Ascending aorta (tissue), 2 donors: ENCODE data around the gene PSMB7. TPM values are rescaled to one million over a fixed set of nuclear protein-coding genes. Genes with fewer than 3 reads are reported as not detected.

Source experiments
- DNase-seq, 2 donors: peaks; one replicate each; pipeline ENCODE4 v3.0.0-alpha.2; 2019; ENCODE audit warnings: low spot score in 2 of 2
- H3K27ac ChIP-seq, 2 donors: fragments of 200-600 bp; sonication (generic); one replicate each; pipeline ENCODE4 v1.5.1; 2016 to 2017; ENCODE audit warnings: mild to moderate bottlenecking in 1 of 2
- H3K27me3 ChIP-seq: fragments of 200-600 bp; sonication (generic); one replicate; pipeline ENCODE4 v1.5.1; 2017
- H3K36me3 ChIP-seq, 2 donors: fragments of 200-600 bp; sonication (generic); one replicate each; pipeline ENCODE4 v1.5.1; 2016
- H3K4me1 ChIP-seq, 2 donors: fragments of 200-600 bp; sonication (generic); one replicate each; pipeline ENCODE4 v1.5.1; 2016 to 2017; ENCODE audit warnings: mild to moderate bottlenecking in 1 of 2
- H3K4me3 ChIP-seq, 2 donors: fragments of 200-600 bp; sonication (generic); one replicate each; pipeline ENCODE4 v1.5.1; 2016 to 2017; ENCODE audit warnings: mild to moderate bottlenecking in 1 of 2
- H3K9me3 ChIP-seq, 2 donors: fragments of 200-600 bp; sonication (generic); one replicate each; pipeline ENCODE4 v1.5.1; 2016
- intact Hi-C: fragments of 100-400 bp; cut with DNase I; formaldehyde crosslinking; loops from one replicate; pipeline ENCODE4 v1.15.1; 2023
- total RNA-seq: library from RNA; depleted of rRNA; stranded (reverse); fragments of >200 nt; gene quantifications from one replicate; pipeline ENCODE4 v1.1.0, GENCODE V29; 2016
- TF ChIP-seq, protein P1 (sequence below), 3 experiments: fragments of 200-600 bp in 2 of 3; fragments of 450-650 bp in 1 of 3; sonication (generic) in 2 of 3; IDR thresholded peaks; one replicate each; pipeline ENCODE4 v1.5.1; 2016 to 2019; ENCODE audit warnings: antibody characterized with exemption in 3 of 3, mild to moderate bottlenecking in 1 of 3, moderate library complexity in 1 of 3

The PSMB7 gene
- total RNA-seq, 1 donor from 2014 or later, result 21.1 TPM

GRCh38 chr9:124403246-124403645 lies 12.0 kb downstream of the PSMB7 start:
- intact Hi-C loops, result no loop called here
- Histone ChIP-seq H3K27ac (no peak overlapping the region), H3K36me3 (peaks cover 50 to 71% of the 10 kb centered on the region in 2 donors), H3K4me3 (no peak overlapping the region), H3K27me3 (no peaks in the 10 kb centered on the region), H3K9me3 (no peaks in the 10 kb centered on the region), H3K4me1 (no peaks in the 10 kb centered on the region)
- DNase-seq, result no peak
- TF ChIP-seq, protein P1, sequence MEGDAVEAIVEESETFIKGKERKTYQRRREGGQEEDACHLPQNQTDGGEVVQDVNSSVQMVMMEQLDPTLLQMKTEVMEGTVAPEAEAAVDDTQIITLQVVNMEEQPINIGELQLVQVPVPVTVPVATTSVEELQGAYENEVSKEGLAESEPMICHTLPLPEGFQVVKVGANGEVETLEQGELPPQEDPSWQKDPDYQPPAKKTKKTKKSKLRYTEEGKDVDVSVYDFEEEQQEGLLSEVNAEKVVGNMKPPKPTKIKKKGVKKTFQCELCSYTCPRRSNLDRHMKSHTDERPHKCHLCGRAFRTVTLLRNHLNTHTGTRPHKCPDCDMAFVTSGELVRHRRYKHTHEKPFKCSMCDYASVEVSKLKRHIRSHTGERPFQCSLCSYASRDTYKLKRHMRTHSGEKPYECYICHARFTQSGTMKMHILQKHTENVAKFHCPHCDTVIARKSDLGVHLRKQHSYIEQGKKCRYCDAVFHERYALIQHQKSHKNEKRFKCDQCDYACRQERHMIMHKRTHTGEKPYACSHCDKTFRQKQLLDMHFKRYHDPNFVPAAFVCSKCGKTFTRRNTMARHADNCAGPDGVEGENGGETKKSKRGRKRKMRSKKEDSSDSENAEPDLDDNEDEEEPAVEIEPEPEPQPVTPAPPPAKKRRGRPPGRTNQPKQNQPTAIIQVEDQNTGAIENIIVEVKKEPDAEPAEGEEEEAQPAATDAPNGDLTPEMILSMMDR (IDR thresholded peaks at IDR 0.05), result no peak

DNA sequence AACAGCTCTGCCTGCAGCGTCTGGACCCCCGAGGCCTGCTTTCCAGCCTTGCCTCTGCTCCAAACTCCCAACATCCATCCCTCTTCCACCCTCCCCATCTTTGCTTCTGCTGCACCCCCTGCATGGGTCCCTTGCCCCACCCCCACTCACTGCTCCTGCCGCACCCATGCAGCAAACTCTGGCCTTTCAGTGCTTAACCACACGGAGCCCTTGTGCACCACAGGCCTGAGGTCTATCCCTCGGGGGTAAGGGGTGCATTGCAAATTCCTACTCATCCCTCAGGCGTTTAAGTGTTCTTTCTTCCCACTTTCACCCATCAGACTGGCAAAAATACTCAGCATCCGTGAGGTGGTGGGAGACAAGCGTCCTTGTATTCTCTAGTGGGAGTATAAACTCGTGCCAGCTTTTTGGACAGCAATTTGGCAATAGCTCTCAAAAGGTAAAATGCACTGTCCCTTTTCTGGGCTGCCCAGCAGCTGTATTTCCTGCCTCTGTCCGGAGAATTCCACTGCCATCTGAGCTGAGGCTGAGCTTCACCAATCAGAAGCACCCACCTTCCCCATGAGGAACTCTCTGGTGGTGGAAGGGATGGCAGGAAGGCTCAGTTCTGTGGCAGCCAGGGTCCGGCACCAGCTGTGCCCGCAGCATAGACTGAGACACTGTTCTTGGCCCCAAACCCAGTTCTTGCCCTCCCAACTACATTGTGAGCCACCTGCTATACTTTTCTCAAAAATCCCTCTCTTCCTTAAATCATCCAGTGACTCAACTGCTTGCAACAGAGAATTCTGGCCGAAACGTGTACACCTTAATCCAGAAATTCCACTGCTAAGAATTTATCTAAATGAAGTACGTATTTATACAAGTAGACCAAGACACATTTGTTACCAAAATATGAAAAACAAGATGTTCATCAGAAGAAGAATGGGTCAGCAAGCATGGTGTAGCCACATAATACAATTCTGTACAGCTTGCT lies 15.0 kb downstream of the PSMB7 start:
- H3K9me3 ChIP-seq, result no peaks in the 10 kb centered on the region
- TF ChIP-seq, protein P1 (IDR thresholded peaks at IDR 0.05), result no peak
- H3K4me1 ChIP-seq, result no peaks in the 10 kb centered on the region
- H3K27ac ChIP-seq, result no peak overlapping the region
- peaks cover 35 to 43% of the 10 kb centered on the region in 2 donors for H3K36me3 ChIP-seq
- no peak overlapping the region for H3K4me3 ChIP-seq
- no peak for DNase-seq
- no peaks in the 10 kb centered on the region for H3K27me3 ChIP-seq
- intact Hi-C loops, result loop anchor here (10.0 kb wide), 1 partner anchor 275 kb away; no protein-coding TSS in a partner anchor

DNA sequence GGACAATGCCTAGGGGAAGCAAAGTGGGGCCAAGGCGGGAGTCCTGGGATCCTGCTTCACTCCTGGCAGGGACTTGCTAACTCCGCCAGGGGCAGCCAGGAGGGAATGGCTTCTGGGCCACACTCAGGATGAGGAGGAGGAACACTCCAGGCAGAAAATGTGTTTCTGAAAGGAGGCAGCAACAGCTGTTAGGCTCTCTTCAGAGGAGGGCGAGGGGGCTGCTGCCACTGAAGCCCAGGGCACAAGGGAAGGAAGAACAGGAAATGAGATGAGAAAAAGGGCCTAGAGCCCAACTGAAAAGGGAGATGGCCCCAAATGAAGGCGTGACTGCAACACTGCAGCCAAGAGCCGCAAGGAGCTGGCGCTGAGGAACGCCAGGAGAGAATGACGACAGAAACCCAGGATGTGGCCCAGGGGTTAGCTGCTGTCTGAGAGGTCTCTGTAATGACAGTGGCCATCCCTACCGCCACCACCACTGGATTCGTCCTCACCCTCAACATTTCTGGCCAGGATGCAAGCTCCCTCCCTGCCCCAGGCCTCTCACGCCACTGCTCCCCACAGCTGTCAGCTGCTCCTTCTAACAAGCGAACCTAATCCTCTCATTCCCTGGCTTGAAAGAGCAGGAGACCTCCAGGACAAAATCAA lies 15.8 kb downstream of the PSMB7 start:
- Histone ChIP-seq H3K4me1 (no peaks in the 10 kb centered on the region), H3K27me3 (no peaks in the 10 kb centered on the region), H3K36me3 (peaks cover 28 to 35% of the 10 kb centered on the region in 2 donors), H3K4me3 (no peak overlapping the region), H3K27ac (no peak overlapping the region), H3K9me3 (no peaks in the 10 kb centered on the region)
- intact Hi-C loops, result loop anchor here (10.0 kb wide), 1 partner anchor 275 kb away; no protein-coding TSS in a partner anchor
- TF ChIP-seq, protein P1 (IDR thresholded peaks at IDR 0.05), result no peak
- no peak for DNase-seq

- intact Hi-C loops, result loop anchor here (10.0 kb wide), 1 partner anchor 274 kb away; no protein-coding TSS in a partner anchor
- TF ChIP-seq, protein P1 (IDR thresholded peaks at IDR 0.05), result no peak
- DNase-seq, result no peak
- peaks cover 18 to 29% of the 10 kb centered on the region in 2 donors for H3K36me3 ChIP-seq
- no peaks in the 10 kb centered on the region for H3K9me3 ChIP-seq
- no peak overlapping the region for H3K27ac ChIP-seq
- no peak overlapping the region for H3K4me3 ChIP-seq
- no peaks in the 10 kb centered on the region for H3K27me3 ChIP-seq
- H3K4me1 ChIP-seq, result no peaks in the 10 kb centered on the region
Observed at GRCh38 chr9:124398191-124398935, 16.9 kb downstream of the PSMB7 start.

DNA sequence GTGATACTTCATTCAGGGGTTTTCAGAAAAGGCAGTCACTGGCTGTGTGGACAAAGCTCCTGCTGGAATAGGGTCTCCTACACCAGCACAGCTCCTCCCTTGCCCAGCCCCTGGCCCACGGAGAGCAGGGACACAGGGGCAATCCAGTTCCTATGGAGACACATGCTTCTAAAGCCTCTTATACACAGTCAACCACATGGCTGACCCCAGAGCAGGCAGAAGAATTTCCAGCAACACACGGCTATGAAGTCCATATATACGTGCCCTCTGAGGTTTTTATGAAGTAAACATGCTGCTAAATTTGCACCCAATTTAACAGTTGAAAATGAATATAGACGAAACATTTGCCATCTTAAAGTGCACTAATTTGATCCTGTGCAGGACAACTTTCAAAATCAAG lies 19.4 kb downstream of the PSMB7 start:
- Histone ChIP-seq H3K4me1 (peaks cover 3 to 4% of the 10 kb centered on the region in 2 donors), H3K27ac (no peak overlapping the region), H3K27me3 (no peaks in the 10 kb centered on the region), H3K9me3 (no peaks in the 10 kb centered on the region), H3K36me3 (peaks cover 0 to 5% of the 10 kb centered on the region in 2 donors), H3K4me3 (no peak overlapping the region)
- TF ChIP-seq, protein P1 (IDR thresholded peaks at IDR 0.05), result no peak
- no peak for DNase-seq
- intact Hi-C loops, result loop anchor here (10.0 kb wide), 1 partner anchor 271 kb away; no protein-coding TSS in a partner anchor
